ENCODE data around the gene DPH2. TPM values are rescaled to one million over a fixed set of nuclear protein-coding genes. Genes with fewer than 3 reads are reported as not detected.

Gene DPH2
- total and polyA plus RNA-seq, 12 donors: 12.0 to 48.0 (median 24.5) TPM

- no peak for DNase-seq
- no peak overlapping the region for H3K4me3 ChIP-seq
- intact Hi-C loops (cut with DNase I): loop anchor here in 1 of 2 donors (10.0 kb wide), 1 partner anchor 200 kb away; the partner anchor contains the start of gene DMAP1
- 63 to 86% (median 69%) methylated on average over 1 to 3 of the region's 3 CpGs for WGBS, 4 donors
- TF ChIP-seq CTCF (IDR thresholded peaks at IDR 0.05): no peak
- no peak for TF ChIP-seq POLR2A (IDR thresholded peaks at IDR 0.05)
- H3K27me3 ChIP-seq: no peaks in the 10 kb centered on the region
- H3K4me1 ChIP-seq (replicated peaks in 1 of 2): no peaks in the 10 kb centered on the region
- no peaks in the 10 kb centered on the region for H3K36me3 ChIP-seq (replicated peaks in 1 of 2)
- H3K9me3 ChIP-seq (replicated peaks in 1 of 3): no peaks in the 10 kb centered on the region
- no peak overlapping the region for H3K27ac ChIP-seq
Measured at GRCh38 chr1:44015206-44015605, 45.4 kb downstream of the DPH2 start.

GRCh38 chr1:44016041-44016889 is 46.5 kb downstream of the DPH2 start:
- WGBS, 4 donors: 81 to 91% (median 88%) methylated on average over 12 to 20 of the region's 20 CpGs
- H3K27ac ChIP-seq: no peak overlapping the region
- no peaks in the 10 kb centered on the region for H3K4me1 ChIP-seq (replicated peaks in 1 of 2)
- no peak overlapping the region for H3K4me3 ChIP-seq
- no peaks in the 10 kb centered on the region for H3K9me3 ChIP-seq (replicated peaks in 1 of 3)
- intact Hi-C loops (cut with DNase I): loop anchor here in 1 of 2 donors (10.0 kb wide), 1 partner anchor 199 kb away; the partner anchor contains the start of gene DMAP1
- no peak for TF ChIP-seq CTCF (IDR thresholded peaks at IDR 0.05)
- TF ChIP-seq POLR2A (IDR thresholded peaks at IDR 0.05): no peak
- H3K27me3 ChIP-seq: no peaks in the 10 kb centered on the region
- DNase-seq: no peak
- H3K36me3 ChIP-seq (replicated peaks in 1 of 2): no peaks in the 10 kb centered on the region

- no peaks in the 10 kb centered on the region for H3K27me3 ChIP-seq
- H3K27ac ChIP-seq: no peak overlapping the region
- no peaks in the 10 kb centered on the region for H3K36me3 ChIP-seq (replicated peaks in 1 of 2)
- intact Hi-C loops (cut with DNase I): loop anchor here in 1 of 2 donors (10.0 kb wide), 1 partner anchor 198 kb away; the partner anchor contains the start of gene DMAP1
- H3K4me1 ChIP-seq (replicated peaks in 1 of 2): no peaks in the 10 kb centered on the region
- no peak overlapping the region for H3K4me3 ChIP-seq
- 87 to 91% (median 89%) methylated on average over 15 to 20 of the region's 20 CpGs for WGBS, 4 donors
- H3K9me3 ChIP-seq (replicated peaks in 1 of 3): no peaks in the 10 kb centered on the region
- TF ChIP-seq CTCF (IDR thresholded peaks at IDR 0.05) (no peak), POLR2A (IDR thresholded peaks at IDR 0.05) (no peak)
- DNase-seq: no peak
Measured at GRCh38 chr1:44016890-44017400, 47.1 kb downstream of the DPH2 start.

GRCh38 chr1:44019466-44019948 is 49.7 kb downstream of the DPH2 start:
- H3K4me3 ChIP-seq: no peak overlapping the region
- TF ChIP-seq CTCF (IDR thresholded peaks at IDR 0.05) (no peak), POLR2A (IDR thresholded peaks at IDR 0.05) (no peak)

More at GRCh38 chr1:44019466-44019948, 49.7 kb downstream of the DPH2 start:
- no peak for DNase-seq
- intact Hi-C loops (cut with DNase I): loop anchor here in 1 of 2 donors (10.0 kb wide), 1 partner anchor 195 kb away; the partner anchor contains the start of gene DMAP1
- Histone ChIP-seq H3K9me3 (replicated peaks in 1 of 3) (no peaks in the 10 kb centered on the region), H3K36me3 (replicated peaks in 1 of 2) (no peaks in the 10 kb centered on the region), H3K27ac (no peak overlapping the region), H3K4me1 (replicated peaks in 1 of 2) (no peaks in the 10 kb centered on the region), H3K27me3 (no peaks in the 10 kb centered on the region)
- 80 to 94% (median 90%) methylated on average over 3 to 13 of the region's 13 CpGs for WGBS, 4 donors

All from adrenal gland (tissue), 12 donors.